NCI-H1694 (cell line): Measurements from ENCODE around the gene GALNT2.

Experiments used
- DNase-seq: peaks from one replicate; lab custom pipeline; 2025; lab: John Stamatoyannopoulos, UW

Gene GALNT2

GRCh38 chr1:230321741-230322420, 254.8 kb downstream of the GALNT2 start:
- no peak for DNase-seq

- no peak for DNase-seq
Observed at GRCh38 chr1:230322421-230322756, 255.4 kb downstream of the GALNT2 start.

DNA sequence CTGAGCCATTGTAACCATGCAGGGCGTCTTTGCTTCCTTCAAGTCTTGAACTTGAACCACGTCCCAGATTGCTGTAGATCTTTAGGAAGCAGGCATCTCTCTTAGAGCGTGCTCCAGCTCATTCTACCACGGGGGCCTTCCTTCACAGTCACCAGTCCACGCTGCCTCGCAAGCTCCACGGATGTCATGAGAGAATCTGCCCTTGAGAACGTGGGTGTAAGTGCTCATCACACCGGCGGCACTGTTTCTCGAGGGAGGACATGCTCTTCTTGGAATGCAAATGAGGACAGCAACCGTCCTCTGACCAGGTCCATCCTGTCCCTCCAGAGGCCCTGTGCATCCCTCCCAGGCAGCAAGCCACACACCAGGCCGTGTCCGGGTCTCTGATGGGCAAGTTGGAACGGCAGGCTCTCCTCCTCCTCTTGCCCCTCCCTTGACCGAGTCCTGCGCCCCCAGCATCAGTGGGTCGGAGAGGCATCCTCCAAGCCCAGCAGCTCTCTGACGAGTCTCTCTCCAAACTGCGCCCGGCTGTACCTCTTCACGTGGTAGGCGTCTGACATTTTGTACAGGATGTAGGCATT, 256.0 kb downstream of the GALNT2 start:
- DNase-seq = no peak

- DNase-seq = no peak
Observed at GRCh38 chr1:230323686-230324085, 256.6 kb downstream of the GALNT2 start.

DNA sequence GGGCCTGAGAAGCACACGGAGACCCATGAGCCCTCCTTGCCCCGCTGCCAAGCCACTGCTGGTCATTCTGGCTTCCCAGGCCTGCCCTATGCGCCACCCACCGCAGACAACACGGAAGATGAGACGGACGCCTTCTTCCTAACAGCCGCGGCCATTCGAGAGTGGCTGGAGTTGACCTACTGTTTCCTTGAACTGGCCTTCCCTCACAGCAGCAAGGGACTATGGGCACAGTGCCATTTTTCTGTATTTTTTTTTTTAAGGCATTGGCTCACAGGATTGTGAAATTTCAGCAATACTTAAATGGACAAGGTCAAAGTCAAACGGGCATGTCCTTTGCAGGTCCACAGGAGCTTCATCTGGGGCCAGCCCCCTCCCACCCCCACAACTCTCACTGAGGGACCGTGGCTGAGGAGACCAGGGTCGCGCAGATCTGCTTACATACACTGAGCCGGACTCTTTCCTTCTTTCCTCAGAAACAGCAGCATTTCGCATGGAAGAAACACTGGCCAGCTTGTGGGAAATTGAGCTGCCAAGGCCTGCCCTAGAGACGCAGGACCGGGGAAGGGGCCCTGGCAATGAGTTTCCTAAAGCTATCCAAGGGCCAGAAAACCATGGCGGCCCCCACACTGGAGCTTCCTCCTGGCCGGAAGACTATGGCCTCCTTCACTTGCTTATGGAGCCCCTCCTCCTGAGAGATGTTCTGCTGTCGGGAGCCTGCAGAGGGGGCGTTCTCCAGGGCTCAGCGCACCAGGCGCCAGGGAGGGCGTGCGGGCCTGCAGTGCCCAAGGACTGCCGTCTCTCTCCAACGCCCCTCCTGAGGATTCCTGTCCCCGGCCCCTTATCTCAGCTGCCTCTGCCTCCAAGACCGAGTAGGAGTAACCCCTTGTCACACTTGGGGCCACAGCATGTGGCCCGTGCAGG, 260.2 kb downstream of the GALNT2 start:
- DNase-seq = no peak

- DNase-seq = no peak
Observed at GRCh38 chr1:230327892-230328284, 260.9 kb downstream of the GALNT2 start.

GRCh38 chr1:230328342-230329015, 261.4 kb downstream of the GALNT2 start:
- no peak for DNase-seq

DNA sequence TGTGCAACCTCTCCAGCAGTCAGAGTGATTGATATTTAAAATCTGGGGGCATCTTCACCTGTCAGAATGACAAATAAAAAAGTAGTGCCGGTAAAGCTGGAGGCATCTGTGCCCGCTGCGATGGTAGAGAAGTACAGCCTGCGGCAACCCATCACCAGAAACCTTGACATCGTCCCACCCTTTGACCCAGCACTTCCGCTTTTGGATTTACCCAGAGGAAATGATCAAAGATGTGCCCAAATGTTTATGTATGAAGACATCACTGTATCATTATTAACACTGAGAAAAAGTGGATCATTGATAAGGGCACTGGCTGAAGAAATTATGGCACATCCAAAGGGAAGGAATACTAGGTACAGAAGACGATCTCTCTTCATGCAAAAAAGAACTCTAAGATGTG, 263.1 kb downstream of the GALNT2 start:
- DNase-seq = no peak
